ENCODE data around the gene SNAP29.
"Not testable (repeated sequence)": the region's sequence is repeated elsewhere in the genome, so short reads cannot be mapped to it uniquely, and the experiment has no call there.

SNAP29 gene

GRCh38 chr22:20903093-20903492 is 44.3 kb downstream of the SNAP29 start:
- no peak for DNase-seq

DNA sequence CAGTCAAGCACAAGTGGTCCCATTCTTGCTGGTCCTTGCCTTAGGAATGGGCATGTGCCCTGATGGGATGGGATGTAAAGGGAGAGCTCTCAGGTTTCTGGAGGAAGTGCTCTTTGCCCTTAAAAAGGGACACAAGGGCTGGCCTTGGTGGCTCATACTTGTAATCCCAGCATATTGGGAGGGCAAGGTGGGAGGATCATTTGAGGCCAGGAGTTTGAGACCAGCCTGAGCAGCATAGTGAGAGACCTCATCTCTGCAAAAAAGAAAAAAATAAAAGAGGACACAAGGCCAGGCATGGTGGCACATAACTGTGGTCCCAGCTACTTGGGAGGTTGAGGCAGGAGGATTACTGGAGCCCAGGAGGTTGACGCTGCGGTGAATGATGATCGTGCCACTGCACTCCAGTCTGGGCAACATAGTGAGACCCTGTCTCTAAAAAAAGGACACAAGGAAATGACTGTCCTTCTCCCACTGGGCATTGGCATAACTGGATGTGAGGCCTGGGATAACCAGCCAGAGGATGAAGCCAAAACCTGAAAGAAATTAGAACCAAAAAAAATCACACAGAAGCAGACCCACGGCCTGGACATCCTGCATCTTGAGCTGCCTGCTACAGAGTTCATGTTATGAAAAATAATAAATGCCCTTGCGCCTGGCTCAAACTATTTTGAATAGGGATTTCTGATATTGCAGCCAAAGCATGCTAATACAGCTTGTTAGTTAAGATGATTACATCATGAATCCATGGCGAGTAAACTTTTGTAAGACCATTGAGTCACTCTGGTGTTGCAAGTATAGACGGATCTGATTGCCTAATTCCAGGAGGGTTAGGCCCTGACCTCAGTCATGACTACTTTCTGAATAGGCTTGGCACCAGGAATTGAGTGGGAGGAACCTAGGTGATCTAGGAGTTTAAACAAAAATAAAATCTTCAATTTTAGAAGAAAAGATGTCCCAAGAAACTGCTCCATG is 45.5 kb downstream of the SNAP29 start:
- no peak for DNase-seq

DNA sequence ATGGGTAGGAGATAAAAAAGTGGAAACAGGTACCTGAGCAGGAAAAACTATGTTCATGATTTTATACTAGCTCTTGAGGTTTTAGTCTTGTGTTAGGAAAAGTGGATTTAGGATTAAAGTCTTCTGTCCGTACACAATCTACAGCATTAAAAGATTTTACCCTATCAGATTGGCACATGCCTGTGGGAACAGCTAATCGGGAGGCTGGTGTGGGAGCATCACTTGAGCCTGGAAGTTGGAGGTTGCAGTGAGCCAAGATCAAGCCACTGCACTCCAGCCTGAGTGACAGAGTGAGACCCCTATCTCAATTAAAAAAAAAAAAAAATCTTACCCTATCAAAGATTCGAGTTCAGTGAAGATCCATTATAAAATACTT is 46.2 kb downstream of the SNAP29 start:
- DNase-seq: no peak

GRCh38 chr22:20905415-20906386 is 46.9 kb downstream of the SNAP29 start:
- no peak for DNase-seq

GRCh38 chr22:20906387-20906767 is 47.6 kb downstream of the SNAP29 start:
- DNase-seq: no peak

DNA sequence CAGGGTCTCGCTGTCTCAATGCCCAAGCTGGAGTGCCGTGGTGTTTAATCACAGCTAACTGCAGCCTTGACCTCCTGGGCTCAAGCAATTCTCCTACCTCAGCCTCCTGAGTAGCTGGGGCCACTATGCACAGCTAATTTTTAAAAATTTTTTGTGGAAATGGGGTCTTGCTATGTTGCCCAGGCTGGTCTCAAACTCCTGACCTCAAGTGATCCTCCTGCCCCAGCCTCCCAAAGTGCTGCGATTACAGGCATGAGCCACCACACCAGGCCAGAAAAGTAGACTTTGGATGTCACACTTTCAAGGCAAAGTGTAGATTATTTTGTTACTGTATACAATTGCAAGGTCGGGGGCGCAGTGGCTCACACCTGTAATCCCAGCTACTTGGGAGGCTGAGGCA is 49.9 kb downstream of the SNAP29 start:
- not testable (repeated sequence) for DNase-seq

DNA sequence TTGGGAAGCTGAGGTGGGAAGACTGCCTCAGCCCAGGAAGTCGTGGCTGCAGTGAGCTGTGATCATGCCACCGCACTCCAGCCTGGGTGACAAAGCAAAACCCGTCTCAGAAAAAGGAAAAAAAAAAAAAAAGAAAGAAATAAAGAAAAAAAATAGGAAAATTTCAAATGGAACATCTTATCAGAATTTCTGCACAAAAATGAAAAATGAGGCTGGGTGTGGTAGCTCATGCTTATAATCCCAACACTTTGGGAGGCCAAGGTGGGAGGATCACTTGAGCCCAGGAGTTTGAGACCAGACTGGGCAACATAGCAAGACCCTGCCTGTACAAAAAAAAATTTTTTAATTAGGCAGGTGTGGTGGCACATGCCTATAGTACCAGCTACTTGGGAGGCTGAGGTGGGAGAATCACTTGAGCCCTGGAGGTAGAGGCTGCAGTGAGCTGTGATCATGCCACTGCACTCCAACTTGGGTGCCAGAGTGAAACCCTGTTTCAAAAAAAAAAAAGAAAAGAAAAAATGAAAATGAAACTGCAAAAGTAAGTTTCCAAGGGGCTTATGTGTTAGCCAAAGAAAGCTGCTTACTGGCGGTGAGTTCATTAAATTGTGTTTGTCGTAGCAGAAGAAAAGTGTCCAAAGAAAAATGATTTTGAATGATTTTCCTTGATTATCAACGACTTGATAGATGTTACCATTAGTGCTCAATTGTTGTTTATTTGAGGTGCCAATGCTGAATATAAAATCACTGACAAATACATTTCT is 50.9 kb downstream of the SNAP29 start:
- no peak for DNase-seq

- no peak for DNase-seq
These were observed 53.7 kb downstream of the SNAP29 start for GRCh38 chr22:20912494-20912893.

- peak; percentile 95 for DNase-seq
These were observed 58.4 kb downstream of the SNAP29 start, which contains the start of gene CRKL for GRCh38 chr22:20916916-20917810. TSS of gene CRKL (plus strand) at chr22:20917407. CDS start at chr22:20917935, 528 bp downstream.

GRCh38 chr22:20918663-20919218 is 59.9 kb downstream of the SNAP29 start:
- no peak for DNase-seq

DNA sequence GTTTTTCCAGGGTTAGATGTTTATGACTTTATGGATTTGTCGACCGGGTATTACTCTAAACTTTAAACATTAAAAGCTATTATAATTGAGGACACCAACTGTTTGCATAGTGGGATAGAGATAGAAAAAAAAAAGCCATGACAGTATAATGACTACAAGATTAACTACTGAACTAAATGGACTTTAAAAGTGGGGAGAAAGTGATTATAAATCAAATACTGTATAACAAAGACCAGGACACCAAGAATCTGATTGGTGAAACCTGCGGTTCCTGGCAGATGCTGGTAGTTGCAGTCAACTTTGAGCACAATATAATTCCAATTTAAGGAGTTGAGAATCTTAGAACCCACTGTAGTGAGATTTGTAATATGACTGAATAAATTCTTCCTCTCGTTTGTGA is 60.9 kb downstream of the SNAP29 start:
- no peak for DNase-seq

DNA sequence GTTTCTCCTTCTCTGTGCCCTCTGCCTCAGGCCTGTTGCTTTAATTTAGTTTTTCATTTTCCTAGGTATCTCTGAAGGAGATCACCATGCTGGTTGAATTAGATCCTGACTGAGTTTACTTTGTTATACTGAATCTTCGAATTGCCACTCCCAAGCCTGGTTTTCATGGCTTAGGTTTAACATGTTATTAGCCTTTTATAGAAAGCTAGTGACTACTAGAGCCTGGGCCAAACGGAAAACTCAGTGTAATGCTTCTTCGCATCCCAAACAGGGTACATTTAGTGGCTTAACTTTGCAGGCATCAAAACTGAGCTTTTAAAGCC is 62.0 kb downstream of the SNAP29 start:
- DNase-seq: no peak

DNA sequence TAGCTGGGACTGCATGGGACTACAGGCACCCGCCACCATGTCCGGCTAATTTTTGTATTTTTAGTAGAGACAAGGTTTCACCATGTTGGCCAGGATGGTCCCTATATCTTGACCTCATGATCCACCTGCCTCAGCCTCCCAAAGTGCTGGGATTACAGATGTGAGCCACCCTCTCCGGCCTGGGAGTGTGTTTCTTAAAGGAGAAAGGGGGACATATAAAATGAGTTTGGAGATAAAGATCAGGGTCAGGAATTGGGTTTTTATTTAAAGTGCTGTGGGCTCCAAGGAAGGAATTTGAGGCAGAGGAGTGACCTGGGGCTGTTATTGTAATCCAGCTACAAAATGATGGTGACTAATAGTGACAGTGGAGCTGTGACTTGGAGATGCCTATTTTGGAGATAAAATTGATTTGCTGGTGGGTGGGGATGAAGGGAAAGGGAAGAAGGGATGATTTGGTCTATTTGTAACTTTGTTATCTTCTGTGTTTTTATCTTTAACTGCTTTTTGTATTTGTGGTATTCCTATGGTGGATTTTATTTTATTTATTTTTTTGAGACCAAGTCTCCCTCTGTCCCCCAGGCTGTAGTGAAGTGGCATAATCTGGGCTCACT is 63.4 kb downstream of the SNAP29 start:
- no peak for DNase-seq

DNA sequence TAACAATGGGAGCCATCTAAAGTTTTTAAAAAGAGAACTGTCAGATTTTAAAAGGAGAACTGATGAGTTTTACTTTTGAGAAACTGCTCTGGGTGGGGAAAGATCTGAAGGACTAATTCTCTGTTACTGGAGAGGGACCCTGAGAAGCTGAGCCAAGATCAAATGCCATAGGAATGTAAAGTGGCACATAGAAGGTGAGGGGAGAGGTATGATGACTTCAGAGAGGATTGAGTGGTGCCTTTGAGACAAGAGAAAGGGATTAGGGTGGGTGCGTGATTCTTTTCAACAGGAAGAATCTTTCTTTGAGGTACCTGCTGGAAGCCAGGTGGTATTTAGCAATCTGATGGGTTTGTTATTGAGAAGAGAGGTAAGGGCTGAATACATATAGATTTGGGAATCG is 67.4 kb downstream of the SNAP29 start:
- no peak for DNase-seq

- DNase-seq: no peak
These were observed 69.2 kb downstream of the SNAP29 start for GRCh38 chr22:20927940-20928572.

DNA sequence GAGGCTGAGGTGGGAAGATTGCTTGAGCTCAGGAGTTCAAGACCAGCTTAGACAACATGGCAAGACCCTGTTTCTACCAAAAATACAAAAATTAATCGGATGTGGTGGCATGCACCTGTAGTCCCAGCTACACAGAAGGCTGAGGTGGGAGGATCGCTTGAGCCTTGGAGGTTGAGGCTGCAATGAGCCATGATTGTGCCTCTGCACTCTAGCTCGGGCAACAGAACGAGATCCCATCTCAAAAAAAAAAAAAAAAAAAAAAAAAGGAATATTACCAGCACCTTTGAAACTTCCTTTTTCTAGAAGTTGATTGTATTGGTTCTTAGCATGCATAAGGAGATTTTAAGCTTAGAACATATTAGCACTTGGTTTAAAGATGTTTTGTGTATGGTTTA is 69.8 kb downstream of the SNAP29 start:
- DNase-seq: no peak

GRCh38 chr22:20930004-20930403 is 71.2 kb downstream of the SNAP29 start:
- DNase-seq: no peak

DNA sequence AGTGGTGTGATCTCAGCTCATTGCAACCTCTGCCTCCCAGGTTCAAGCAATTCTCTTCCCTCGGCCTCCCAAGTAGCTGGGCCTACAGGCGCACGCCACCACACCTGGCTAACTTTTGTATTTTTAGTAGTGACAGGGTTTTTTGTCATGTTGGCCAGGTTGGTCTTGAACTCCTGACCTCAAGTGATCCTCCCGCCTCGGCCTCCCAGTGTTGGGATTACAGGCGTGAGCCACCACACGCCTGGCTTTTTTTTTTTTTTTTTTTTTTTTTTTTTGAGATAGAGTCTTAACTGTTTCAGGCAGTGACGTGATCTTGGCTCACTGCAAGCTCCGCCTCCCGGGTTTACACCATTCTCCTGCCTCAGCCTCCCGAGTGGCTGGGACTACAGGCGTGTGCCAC is 71.6 kb downstream of the SNAP29 start:
- not testable (repeated sequence) for DNase-seq

- DNase-seq: no peak
These were observed 72.4 kb downstream of the SNAP29 start for GRCh38 chr22:20931126-20931654.

DNA sequence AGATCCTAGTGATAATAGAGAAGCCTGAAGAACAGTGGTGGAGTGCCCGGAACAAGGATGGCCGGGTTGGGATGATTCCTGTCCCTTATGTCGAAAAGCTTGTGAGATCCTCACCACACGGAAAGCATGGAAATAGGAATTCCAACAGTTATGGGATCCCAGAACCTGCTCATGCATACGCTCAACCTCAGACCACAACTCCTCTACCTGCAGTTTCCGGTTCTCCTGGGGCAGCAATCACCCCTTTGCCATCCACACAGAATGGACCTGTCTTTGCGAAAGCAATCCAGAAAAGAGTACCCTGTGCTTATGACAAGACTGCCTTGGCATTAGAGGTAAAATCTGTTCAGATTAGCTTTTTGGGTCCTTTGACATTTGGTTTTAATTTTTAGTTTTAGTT is 75.1 kb downstream of the SNAP29 start:
- DNase-seq: no peak
